ENCODE data around the gene RAMAC. TPM values are rescaled to one million over a fixed set of nuclear protein-coding genes. Genes with fewer than 3 reads are reported as not detected.

RAMAC gene
- total RNA-seq, 5 donors from 2014 or later (not counting 1 experiment from before 2014, with no cell fraction given): 15.7 to 21.4 (median 17.4) TPM

DNA sequence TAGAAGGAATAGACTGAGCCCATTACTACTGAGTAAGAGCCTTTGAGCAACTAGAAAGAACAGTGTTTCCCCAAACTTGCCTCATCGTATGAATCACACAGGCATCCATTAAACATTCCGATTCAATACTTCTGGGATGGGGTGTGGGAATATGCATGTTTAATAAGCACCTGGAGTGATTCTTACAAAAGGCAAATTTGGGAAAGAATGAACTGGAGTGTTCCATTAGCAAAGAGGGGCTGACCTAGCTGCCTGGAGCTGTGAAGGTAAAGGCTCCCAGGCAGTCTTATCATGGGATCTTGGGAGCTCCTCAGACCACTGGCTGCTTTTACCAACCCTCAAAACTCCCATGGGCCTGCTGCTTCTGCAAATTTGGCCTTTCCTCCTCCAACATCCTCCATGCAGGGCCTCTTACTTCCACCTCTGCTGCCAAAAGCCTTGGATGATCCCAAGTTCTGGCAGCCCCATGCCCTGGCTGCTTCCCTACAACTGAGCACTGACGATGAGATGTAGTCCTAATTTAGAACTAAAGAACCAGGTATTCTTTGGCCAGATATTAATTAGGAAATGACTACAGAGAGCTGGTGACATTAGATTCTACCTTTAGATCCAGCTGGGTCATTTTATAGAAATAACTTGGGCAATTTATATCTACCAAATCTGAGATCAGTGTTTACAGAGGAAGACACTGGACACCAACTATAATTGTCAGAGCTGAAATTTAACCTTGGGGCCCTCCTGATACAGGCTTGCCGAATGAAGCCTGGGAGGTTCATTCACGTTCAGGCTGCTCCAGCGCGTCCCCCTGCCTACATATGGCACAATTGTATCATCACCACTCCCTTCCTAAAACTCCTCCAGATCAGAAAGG lies 22.3 kb upstream of the RAMAC start:
- no peak overlapping the region for H3K27ac Mint-ChIP-seq
- Histone ChIP-seq H3K36me3 (ENCODE audit: control insufficient read depth in 2 of 2, extremely low read depth in 1 of 2, insufficient read depth in 1 of 2, low read length in 1 of 2) (no peaks in the 10 kb centered on the region), H3K4me1 (ENCODE audit: control insufficient read depth in 1 of 2, extremely low read depth in 1 of 2, insufficient read depth in 2 of 2, low read length in 2 of 2) (peaks cover 0 to 3% of the 10 kb centered on the region in 2 experiments), H3K9me3 (no peaks in the 10 kb centered on the region), H3K27ac (ENCODE audit: low read length) (no peak overlapping the region), H3K27me3 (replicated peaks in 1 of 2; ENCODE audit: control insufficient read depth in 2 of 2, extremely low read depth in 1 of 2, insufficient read depth in 2 of 2, low read length in 1 of 2) (no peaks in the 10 kb centered on the region), H3K4me3 (ENCODE audit: control insufficient read depth in 1 of 2, extremely low read depth in 1 of 2, low read length in 1 of 2) (no peak overlapping the region)
- POLR2A ChIA-PET: interaction anchor here in 1 of 2 donors (0.6 kb wide), 1 partner anchor 245 kb away, joined by 4 read pairs; no protein-coding TSS in a partner anchor
- no peak for ATAC-seq (replicated peaks in 1 of 4)
- no peak for DNase-seq
- H3K9me3 Mint-ChIP-seq: no peaks in the 10 kb centered on the region
- CTCF ChIA-PET: no interaction called here
- H3K4me1 Mint-ChIP-seq: peaks cover 6 to 11% (median 8%) of the 10 kb centered on the region in 3 donors
- H3K36me3 Mint-ChIP-seq: peaks cover 4% of the 10 kb centered on the region
- H3K4me3 Mint-ChIP-seq: no peak overlapping the region
- WGBS (ENCODE audit: insufficient coverage): no CpG with 5 or more reads among the region's 7 CpGs
- H3K27me3 Mint-ChIP-seq: no peaks in the 10 kb centered on the region

DNA sequence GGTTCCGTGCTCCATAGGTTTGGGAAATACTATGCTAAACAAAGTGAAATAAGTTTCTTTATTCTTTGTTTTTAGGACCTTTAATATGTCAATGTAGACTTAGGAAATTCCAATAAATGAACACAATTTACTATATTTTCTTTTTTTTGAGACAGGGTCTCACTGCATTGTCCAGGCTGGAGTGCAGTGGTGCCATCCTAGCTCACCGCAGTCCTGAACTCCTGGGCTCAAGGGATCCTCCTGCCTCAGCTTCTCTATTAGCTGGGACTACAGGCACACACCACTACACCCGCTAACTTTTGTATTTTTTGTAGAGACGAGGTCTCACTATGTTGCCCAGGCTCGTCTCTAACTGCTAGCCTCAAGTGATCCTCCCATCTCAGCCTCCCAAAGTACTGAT lies 21.1 kb upstream of the RAMAC start:
- no peaks in the 10 kb centered on the region for H3K9me3 Mint-ChIP-seq
- H3K27ac Mint-ChIP-seq: no peak overlapping the region
- H3K27me3 Mint-ChIP-seq: no peaks in the 10 kb centered on the region
- no peak overlapping the region for H3K4me3 Mint-ChIP-seq
- ChIA-PET POLR2A (no interaction called here), CTCF (interaction anchor here in 1 of 2 donors (1.1 kb wide), 1 partner anchor 34 kb away, joined by 4 read pairs; no protein-coding TSS in a partner anchor)
- H3K27ac ChIP-seq (ENCODE audit: low read length): no peak overlapping the region
- DNase-seq (no peak), ATAC-seq (replicated peaks in 1 of 4) (no peak)
- no peaks in the 10 kb centered on the region for H3K36me3 ChIP-seq (ENCODE audit: control insufficient read depth in 2 of 2, extremely low read depth in 1 of 2, insufficient read depth in 1 of 2, low read length in 1 of 2)
- peaks cover 6 to 11% (median 8%) of the 10 kb centered on the region in 3 donors for H3K4me1 Mint-ChIP-seq
- H3K4me3 ChIP-seq (ENCODE audit: control insufficient read depth in 1 of 2, extremely low read depth in 1 of 2, low read length in 1 of 2): no peak overlapping the region
- no peaks in the 10 kb centered on the region for H3K27me3 ChIP-seq (replicated peaks in 1 of 2; ENCODE audit: control insufficient read depth in 2 of 2, extremely low read depth in 1 of 2, insufficient read depth in 2 of 2, low read length in 1 of 2)
- H3K9me3 ChIP-seq: no peaks in the 10 kb centered on the region
- no peaks in the 10 kb centered on the region for H3K36me3 Mint-ChIP-seq
- H3K4me1 ChIP-seq (ENCODE audit: control insufficient read depth in 1 of 2, extremely low read depth in 1 of 2, insufficient read depth in 2 of 2, low read length in 2 of 2): peaks cover 0 to 3% of the 10 kb centered on the region in 2 experiments
- WGBS (ENCODE audit: insufficient coverage): 95% methylated on average over 3 of the region's 5 CpGs

DNA sequence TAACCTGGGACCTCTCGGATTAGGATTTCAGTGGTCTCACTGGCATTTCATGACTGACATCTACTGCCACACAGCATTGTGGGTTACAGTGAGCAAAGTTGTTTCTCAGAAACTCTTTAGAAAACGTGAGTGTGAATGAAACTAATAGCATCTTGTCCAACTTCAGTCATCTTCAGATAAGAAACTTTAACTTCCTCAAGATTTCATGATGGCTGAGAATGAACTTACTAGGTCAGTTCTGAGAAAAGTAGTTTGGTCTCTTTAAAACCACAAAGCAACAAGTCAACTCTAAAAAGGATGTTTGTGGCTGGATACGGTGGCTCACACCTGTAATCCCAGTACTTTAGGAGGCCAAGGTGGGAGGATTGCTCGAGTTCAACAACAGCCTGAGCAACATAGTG lies 19.3 kb upstream of the RAMAC start:
- ChIA-PET POLR2A (no interaction called here), CTCF (interaction anchor here in 1 of 2 donors (0.5 kb wide), 1 partner anchor 10 kb away, joined by 4 read pairs; no protein-coding TSS in a partner anchor)
- ATAC-seq (replicated peaks in 1 of 4): no peak
- Histone ChIP-seq H3K36me3 (ENCODE audit: control insufficient read depth in 2 of 2, extremely low read depth in 1 of 2, insufficient read depth in 1 of 2, low read length in 1 of 2) (no peaks in the 10 kb centered on the region), H3K4me1 (ENCODE audit: control insufficient read depth in 1 of 2, extremely low read depth in 1 of 2, insufficient read depth in 2 of 2, low read length in 2 of 2) (peaks cover 0 to 3% of the 10 kb centered on the region in 2 experiments), H3K4me3 (ENCODE audit: control insufficient read depth in 1 of 2, extremely low read depth in 1 of 2, low read length in 1 of 2) (no peak overlapping the region), H3K27me3 (replicated peaks in 1 of 2; ENCODE audit: control insufficient read depth in 2 of 2, extremely low read depth in 1 of 2, insufficient read depth in 2 of 2, low read length in 1 of 2) (no peaks in the 10 kb centered on the region), H3K27ac (ENCODE audit: low read length) (no peak overlapping the region), H3K9me3 (no peaks in the 10 kb centered on the region)
- Mint-ChIP-seq H3K9me3 (no peaks in the 10 kb centered on the region), H3K27ac (no peak overlapping the region), H3K27me3 (no peaks in the 10 kb centered on the region), H3K4me3 (no peak overlapping the region), H3K4me1 (peaks cover 6 to 11% (median 8%) of the 10 kb centered on the region in 3 donors), H3K36me3 (no peaks in the 10 kb centered on the region)
- no peak for DNase-seq
- 30% methylated on average over 2 of the region's 4 CpGs for WGBS (ENCODE audit: insufficient coverage)

DNA sequence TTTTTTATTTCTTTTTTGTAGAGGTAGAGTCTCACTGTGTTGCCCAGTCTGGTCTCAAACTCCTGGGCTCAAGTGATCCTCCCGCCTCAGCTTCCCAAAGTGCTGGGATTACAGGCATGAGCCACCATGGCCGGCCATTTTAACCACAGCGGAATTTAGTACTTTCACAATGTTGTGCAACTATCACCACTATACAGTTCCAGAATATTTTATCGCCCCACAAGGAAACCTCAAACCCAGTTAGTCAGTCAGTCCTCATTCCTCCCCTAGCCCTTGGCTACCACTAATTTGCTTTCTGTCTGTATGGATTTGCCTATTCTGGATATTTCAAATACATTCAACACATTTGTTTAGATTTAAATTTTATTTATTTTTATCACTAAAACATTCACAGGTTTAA lies 17.9 kb upstream of the RAMAC start:
- Histone ChIP-seq H3K4me3 (ENCODE audit: control insufficient read depth in 1 of 2, extremely low read depth in 1 of 2, low read length in 1 of 2) (no peak overlapping the region), H3K36me3 (ENCODE audit: control insufficient read depth in 2 of 2, extremely low read depth in 1 of 2, insufficient read depth in 1 of 2, low read length in 1 of 2) (no peaks in the 10 kb centered on the region), H3K4me1 (ENCODE audit: control insufficient read depth in 1 of 2, extremely low read depth in 1 of 2, insufficient read depth in 2 of 2, low read length in 2 of 2) (peaks cover 0 to 3% of the 10 kb centered on the region in 2 experiments), H3K27ac (ENCODE audit: low read length) (no peak overlapping the region), H3K9me3 (no peaks in the 10 kb centered on the region), H3K27me3 (replicated peaks in 1 of 2; ENCODE audit: control insufficient read depth in 2 of 2, extremely low read depth in 1 of 2, insufficient read depth in 2 of 2, low read length in 1 of 2) (no peaks in the 10 kb centered on the region)
- ATAC-seq (replicated peaks in 1 of 4) (no peak), DNase-seq (no peak)
- Mint-ChIP-seq H3K27ac (no peak overlapping the region), H3K4me1 (peaks cover 6 to 11% (median 8%) of the 10 kb centered on the region in 3 donors), H3K36me3 (no peaks in the 10 kb centered on the region), H3K4me3 (no peak overlapping the region), H3K27me3 (no peaks in the 10 kb centered on the region), H3K9me3 (no peaks in the 10 kb centered on the region)
- WGBS (ENCODE audit: insufficient coverage): 100% methylated on average over 1 of the region's 4 CpGs
- ChIA-PET POLR2A (no interaction called here), CTCF (no interaction called here)

DNA sequence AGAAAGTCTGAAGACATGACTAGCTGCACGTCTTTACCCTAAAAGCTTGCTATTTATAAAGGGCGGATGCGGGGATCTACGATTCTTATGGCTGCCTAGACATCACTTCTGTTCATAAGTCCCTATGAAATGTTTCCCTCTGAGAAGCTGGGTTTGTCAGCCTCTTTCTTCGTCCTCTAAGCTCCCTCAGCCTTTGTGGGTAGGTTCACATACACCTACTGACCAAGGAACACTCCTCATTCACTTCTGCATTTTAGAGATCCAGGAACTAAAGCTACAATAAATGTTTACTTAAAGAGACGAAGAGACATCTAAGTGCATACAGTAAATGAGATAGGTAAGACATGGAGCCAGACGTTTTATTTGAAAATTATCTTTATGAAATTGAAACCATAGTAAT lies 16.7 kb upstream of the RAMAC start:
- Mint-ChIP-seq H3K9me3 (no peaks in the 10 kb centered on the region), H3K4me3 (no peak overlapping the region), H3K36me3 (no peaks in the 10 kb centered on the region), H3K27me3 (no peaks in the 10 kb centered on the region), H3K27ac (no peak overlapping the region), H3K4me1 (peaks cover 6 to 11% (median 8%) of the 10 kb centered on the region in 3 donors)
- ATAC-seq (replicated peaks in 1 of 4): no peak
- Histone ChIP-seq H3K4me3 (ENCODE audit: control insufficient read depth in 1 of 2, extremely low read depth in 1 of 2, low read length in 1 of 2) (no peak overlapping the region), H3K27me3 (replicated peaks in 1 of 2; ENCODE audit: control insufficient read depth in 2 of 2, extremely low read depth in 1 of 2, insufficient read depth in 2 of 2, low read length in 1 of 2) (no peaks in the 10 kb centered on the region), H3K9me3 (no peaks in the 10 kb centered on the region), H3K4me1 (ENCODE audit: control insufficient read depth in 1 of 2, extremely low read depth in 1 of 2, insufficient read depth in 2 of 2, low read length in 2 of 2) (peaks cover 0 to 3% of the 10 kb centered on the region in 2 experiments), H3K36me3 (ENCODE audit: control insufficient read depth in 2 of 2, extremely low read depth in 1 of 2, insufficient read depth in 1 of 2, low read length in 1 of 2) (no peaks in the 10 kb centered on the region), H3K27ac (ENCODE audit: low read length) (no peak overlapping the region)
- 80% methylated on average over 4 of the region's 7 CpGs for WGBS (ENCODE audit: insufficient coverage)
- POLR2A ChIA-PET: no interaction called here
- DNase-seq: no peak
- CTCF ChIA-PET: no interaction called here

DNA sequence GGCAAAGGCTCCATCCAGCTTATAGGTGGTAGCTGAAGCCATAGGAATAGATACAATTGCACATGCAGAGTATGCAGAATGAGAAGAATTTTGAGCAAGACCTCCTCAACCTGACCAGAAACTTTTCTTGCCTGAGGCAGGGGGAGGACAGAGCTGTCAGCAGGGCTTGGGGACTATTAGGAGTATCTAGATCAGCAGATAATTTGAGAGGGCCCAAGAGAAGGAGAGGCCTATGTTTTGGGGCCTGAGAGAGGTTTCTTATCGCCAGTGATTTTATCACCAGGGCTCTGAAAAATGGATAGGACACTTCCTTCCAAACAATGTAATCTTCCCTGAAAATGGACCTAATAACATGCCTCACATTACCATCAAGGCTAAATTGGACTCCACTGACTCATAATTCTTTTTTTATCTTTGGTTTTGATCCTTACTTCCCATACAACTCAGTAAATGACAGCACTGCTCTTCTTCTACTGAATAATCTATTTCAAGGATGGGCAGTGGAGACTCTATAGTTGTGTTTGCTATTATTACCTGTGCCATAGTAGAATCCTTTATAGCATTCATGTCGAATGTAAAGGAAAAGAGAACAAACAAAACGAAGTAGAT lies 15.8 kb upstream of the RAMAC start:
- POLR2A ChIA-PET: no interaction called here
- CTCF ChIA-PET: no interaction called here
- H3K36me3 Mint-ChIP-seq: no peaks in the 10 kb centered on the region

More for the DNA sequence above, 15.8 kb upstream of the RAMAC start:
- H3K4me3 ChIP-seq (ENCODE audit: control insufficient read depth in 1 of 2, extremely low read depth in 1 of 2, low read length in 1 of 2): no peak overlapping the region
- no peaks in the 10 kb centered on the region for H3K36me3 ChIP-seq (ENCODE audit: control insufficient read depth in 2 of 2, extremely low read depth in 1 of 2, insufficient read depth in 1 of 2, low read length in 1 of 2)
- peaks cover 0 to 3% of the 10 kb centered on the region in 2 experiments for H3K4me1 ChIP-seq (ENCODE audit: control insufficient read depth in 1 of 2, extremely low read depth in 1 of 2, insufficient read depth in 2 of 2, low read length in 2 of 2)
- H3K27ac ChIP-seq (ENCODE audit: low read length): no peak overlapping the region
- DNase-seq: no peak
- WGBS (ENCODE audit: insufficient coverage): no CpG with 5 or more reads among the region's 3 CpGs
- H3K4me1 Mint-ChIP-seq: peaks cover 6 to 11% (median 8%) of the 10 kb centered on the region in 3 donors
- no peaks in the 10 kb centered on the region for H3K9me3 ChIP-seq
- no peaks in the 10 kb centered on the region for H3K27me3 ChIP-seq (replicated peaks in 1 of 2; ENCODE audit: control insufficient read depth in 2 of 2, extremely low read depth in 1 of 2, insufficient read depth in 2 of 2, low read length in 1 of 2)
- no peaks in the 10 kb centered on the region for H3K9me3 Mint-ChIP-seq
- no peak overlapping the region for H3K4me3 Mint-ChIP-seq
- no peaks in the 10 kb centered on the region for H3K27me3 Mint-ChIP-seq
- no peak for ATAC-seq (replicated peaks in 1 of 4)
- H3K27ac Mint-ChIP-seq: no peak overlapping the region
